Osteocyte (in vitro differentiated cells): Measurements from ENCODE around the gene ZNF598. TPM values are rescaled to one million over a fixed set of nuclear protein-coding genes. Genes with fewer than 3 reads are reported as not detected.

Experiments
- DNase-seq: peaks from one replicate; pipeline ENCODE4 v3.0.0; 2021; ENCODE audit warnings: mixed read lengths; ENCODE audit not compliant: unreplicated experiment; ENCODE audit errors: extremely low spot score
- H3K27ac Mint-ChIP-seq: one replicate; pipeline ENCODE4 v1.8.0; 2021; ENCODE audit warnings: mild to moderate bottlenecking, mixed read lengths; ENCODE audit not compliant: unreplicated experiment
- H3K27me3 Mint-ChIP-seq: one replicate; pipeline ENCODE4 v1.8.0; 2021; ENCODE audit warnings: mixed read lengths; ENCODE audit not compliant: unreplicated experiment
- H3K36me3 Mint-ChIP-seq: one replicate; pipeline ENCODE4 v1.8.0; 2021; ENCODE audit warnings: mixed read lengths; ENCODE audit not compliant: unreplicated experiment
- H3K4me1 Mint-ChIP-seq: one replicate; pipeline ENCODE4 v1.8.0; 2021; ENCODE audit warnings: mixed read lengths; ENCODE audit not compliant: unreplicated experiment
- H3K4me3 Mint-ChIP-seq: one replicate; pipeline ENCODE4 v1.8.0; 2021; ENCODE audit warnings: mild to moderate bottlenecking, moderate library complexity, mixed read lengths; ENCODE audit not compliant: unreplicated experiment
- H3K9me3 Mint-ChIP-seq: one replicate; pipeline ENCODE4 v1.8.0; 2021; ENCODE audit warnings: mixed read lengths; ENCODE audit not compliant: unreplicated experiment
- CTCF ChIP-seq: fragments of 200-600 bp; sonication (generic); IDR thresholded peaks from 2 replicates; pipeline ENCODE4 v1.5.0; 2021; ENCODE audit warnings: antibody characterized with exemption, mild to moderate bottlenecking, moderate library complexity
- total RNA-seq: library from RNA; stranded (reverse); gene quantifications from 2 replicates; pipeline ENCODE4 v1.2.1, GENCODE V29; 2021

The ZNF598 gene
- total RNA-seq, 1 donor from 2014 or later: 46.9 TPM

GRCh38 chr16:2043667-2044451 is 34.2 kb upstream of the ZNF598 start:
- H3K9me3 Mint-ChIP-seq: no peaks in the 10 kb centered on the region
- TF ChIP-seq CTCF: no peak
- H3K27ac Mint-ChIP-seq: no peak overlapping the region
- no peaks in the 10 kb centered on the region for H3K36me3 Mint-ChIP-seq
- no peak for DNase-seq
- H3K4me3 Mint-ChIP-seq: no peak overlapping the region
- peaks cover 59% of the 10 kb centered on the region for H3K4me1 Mint-ChIP-seq
- H3K27me3 Mint-ChIP-seq: no peaks in the 10 kb centered on the region

GRCh38 chr16:2042986-2043666 is 33.5 kb upstream of the ZNF598 start:
- Mint-ChIP-seq H3K36me3 (no peaks in the 10 kb centered on the region), H3K27me3 (no peaks in the 10 kb centered on the region), H3K4me1 (peaks cover 57% of the 10 kb centered on the region), H3K9me3 (no peaks in the 10 kb centered on the region), H3K4me3 (no peak overlapping the region), H3K27ac (no peak overlapping the region)
- no peak for DNase-seq
- no peak for TF ChIP-seq CTCF

- no peak overlapping the region for H3K27ac Mint-ChIP-seq
- no peak overlapping the region for H3K4me3 Mint-ChIP-seq
- no peak for DNase-seq
- H3K9me3 Mint-ChIP-seq: no peaks in the 10 kb centered on the region
- H3K27me3 Mint-ChIP-seq: no peaks in the 10 kb centered on the region
- H3K4me1 Mint-ChIP-seq: peaks cover 64% of the 10 kb centered on the region
- H3K36me3 Mint-ChIP-seq: peaks cover 1% of the 10 kb centered on the region
- TF ChIP-seq CTCF: no peak
These were observed 32.8 kb upstream of the ZNF598 start for GRCh38 chr16:2042171-2042985.

GRCh38 chr16:2040787-2041522 is 31.3 kb upstream of the ZNF598 start:
- no peaks in the 10 kb centered on the region for H3K27me3 Mint-ChIP-seq
- H3K27ac Mint-ChIP-seq: peak overlapping the region; percentile 96
- no peak for DNase-seq
- peaks cover 66% of the 10 kb centered on the region for H3K4me1 Mint-ChIP-seq
- H3K9me3 Mint-ChIP-seq: no peaks in the 10 kb centered on the region
- peaks cover 2% of the 10 kb centered on the region for H3K36me3 Mint-ChIP-seq
- no peak overlapping the region for H3K4me3 Mint-ChIP-seq
- TF ChIP-seq CTCF: no peak
